DMS53 treated with DMSO at 0.1 percent for 48 hours (cell line): ENCODE data around the gene BCKDK.
"Not testable (repeated sequence)": the region's sequence is repeated elsewhere in the genome, so short reads cannot be mapped to it uniquely, and the experiment has no call there.

ENCODE experiments used
- DNase-seq: peaks from one replicate; lab custom pipeline; 2025; ENCODE audit not compliant: unreplicated experiment; lab: John Stamatoyannopoulos, UW

Gene BCKDK

GRCh38 chr16:31120129-31120528, 11.9 kb downstream of the BCKDK start:
- no peak for DNase-seq

GRCh38 chr16:31125844-31126243, 17.7 kb downstream of the BCKDK start:
- DNase-seq, result no peak

GRCh38 chr16:31127182-31127581, 19.0 kb downstream of the BCKDK start:
- DNase-seq, result no peak

- no peak for DNase-seq
These were observed 20.8 kb downstream of the BCKDK start for GRCh38 chr16:31128711-31129567.

GRCh38 chr16:31129568-31130335, 21.6 kb downstream of the BCKDK start:
- DNase-seq, result no peak

- peak; percentile 56 for DNase-seq
These were observed 22.2 kb downstream of the BCKDK start for GRCh38 chr16:31130336-31130891.

GRCh38 chr16:31130899-31131298, 22.7 kb downstream of the BCKDK start:
- DNase-seq, result peak; percentile 84

GRCh38 chr16:31131416-31131815, 23.2 kb downstream of the BCKDK start:
- no peak for DNase-seq

GRCh38 chr16:31131841-31132271, 23.7 kb downstream of the BCKDK start:
- no peak for DNase-seq

- no peak for DNase-seq
These were observed 24.3 kb downstream of the BCKDK start for GRCh38 chr16:31132303-31132979.

- DNase-seq, result no peak
These were observed 24.9 kb downstream of the BCKDK start for GRCh38 chr16:31133046-31133501.

GRCh38 chr16:31134091-31134571, 25.9 kb downstream of the BCKDK start:
- DNase-seq, result no peak

GRCh38 chr16:31134625-31135534, 26.7 kb downstream of the BCKDK start:
- DNase-seq, result no peak

GRCh38 chr16:31135535-31136286, 27.5 kb downstream of the BCKDK start, which contains the start of gene PRSS8:
Gene PRSS8, minus strand, starts transcription at chr16:31135727. Its CDS starts 229 bp downstream, at chr16:31135498.
- peak; percentile 42 for DNase-seq

- DNase-seq, result no peak
These were observed 28.1 kb downstream of the BCKDK start for GRCh38 chr16:31136287-31136662.

- not testable (repeated sequence) for DNase-seq
These were observed 28.8 kb downstream of the BCKDK start for GRCh38 chr16:31136822-31137499.

- DNase-seq, result no peak
These were observed 30.7 kb downstream of the BCKDK start for GRCh38 chr16:31138621-31139578.
